Glutamatergic neuron (in vitro differentiated cells): ENCODE data around the gene EXOC4. TPM values are rescaled to one million over a fixed set of nuclear protein-coding genes. Genes with fewer than 3 reads are reported as not detected.

Experiments
- DNase-seq: peaks from one replicate; pipeline ENCODE4 v3.0.0; 2022
- H3K27ac Mint-ChIP-seq: one replicate; pipeline ENCODE4 v1.8.0; 2020; ENCODE audit warnings: mild to moderate bottlenecking, mixed read lengths, inconsistent platforms; ENCODE audit not compliant: unreplicated experiment
- H3K27me3 Mint-ChIP-seq: one replicate; pipeline ENCODE4 v1.8.0; 2020; ENCODE audit warnings: mild to moderate bottlenecking, moderate library complexity, mixed read lengths, inconsistent platforms; ENCODE audit not compliant: unreplicated experiment
- H3K36me3 Mint-ChIP-seq: one replicate; pipeline ENCODE4 v1.8.0; 2020; ENCODE audit warnings: mild to moderate bottlenecking, mixed read lengths, inconsistent platforms; ENCODE audit not compliant: unreplicated experiment
- H3K4me1 Mint-ChIP-seq: one replicate; pipeline ENCODE4 v1.8.0; 2020; ENCODE audit warnings: mild to moderate bottlenecking, low read depth, mixed read lengths, inconsistent platforms; ENCODE audit not compliant: unreplicated experiment
- H3K4me3 Mint-ChIP-seq: one replicate; pipeline ENCODE4 v1.8.0; 2020; ENCODE audit warnings: mild to moderate bottlenecking, mixed read lengths, inconsistent platforms; ENCODE audit not compliant: unreplicated experiment
- H3K9me3 Mint-ChIP-seq: one replicate; pipeline ENCODE4 v1.8.0; 2020; ENCODE audit warnings: mild to moderate bottlenecking, moderate library complexity, mixed read lengths, inconsistent platforms; ENCODE audit not compliant: unreplicated experiment
- total RNA-seq: library from RNA; stranded (reverse); fragmentation: NEBNext Ultra II Directional; extraction: Animal tissue kit (Norgen Biotek cat#: 25700); gene quantifications from one replicate; pipeline ENCODE4 v1.2.1, GENCODE V29; 2021; ENCODE audit not compliant: unreplicated experiment
- TF ChIP-seq, protein P1 (sequence below): fragments of 200-600 bp; sonication (generic); IDR thresholded peaks from one replicate; pipeline ENCODE4 v1.5.0; 2021; ENCODE audit not compliant: partially characterized antibody, unreplicated experiment

EXOC4 gene
- total RNA-seq, 1 donor from 2014 or later, result 73.8 TPM

DNA sequence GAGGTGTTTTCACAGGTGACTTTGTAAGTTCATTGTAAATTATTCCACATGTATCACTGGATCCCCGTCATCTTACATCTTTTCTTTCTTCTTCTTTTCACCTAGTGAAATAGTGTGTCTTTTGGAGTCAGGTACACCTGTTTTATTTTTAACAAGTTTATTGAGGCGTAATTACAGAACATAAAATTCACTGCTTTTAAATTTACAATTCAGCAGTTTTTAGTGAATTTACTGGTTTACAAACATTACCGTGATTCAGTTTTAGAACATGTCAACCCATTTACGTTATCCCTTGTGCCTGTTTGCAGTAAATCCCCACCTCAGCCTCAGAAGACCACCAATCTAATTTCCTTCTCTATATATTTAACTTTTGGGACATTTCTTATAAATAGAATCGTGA is 256.9 kb downstream of the EXOC4 start:
- TF ChIP-seq, protein P1, sequence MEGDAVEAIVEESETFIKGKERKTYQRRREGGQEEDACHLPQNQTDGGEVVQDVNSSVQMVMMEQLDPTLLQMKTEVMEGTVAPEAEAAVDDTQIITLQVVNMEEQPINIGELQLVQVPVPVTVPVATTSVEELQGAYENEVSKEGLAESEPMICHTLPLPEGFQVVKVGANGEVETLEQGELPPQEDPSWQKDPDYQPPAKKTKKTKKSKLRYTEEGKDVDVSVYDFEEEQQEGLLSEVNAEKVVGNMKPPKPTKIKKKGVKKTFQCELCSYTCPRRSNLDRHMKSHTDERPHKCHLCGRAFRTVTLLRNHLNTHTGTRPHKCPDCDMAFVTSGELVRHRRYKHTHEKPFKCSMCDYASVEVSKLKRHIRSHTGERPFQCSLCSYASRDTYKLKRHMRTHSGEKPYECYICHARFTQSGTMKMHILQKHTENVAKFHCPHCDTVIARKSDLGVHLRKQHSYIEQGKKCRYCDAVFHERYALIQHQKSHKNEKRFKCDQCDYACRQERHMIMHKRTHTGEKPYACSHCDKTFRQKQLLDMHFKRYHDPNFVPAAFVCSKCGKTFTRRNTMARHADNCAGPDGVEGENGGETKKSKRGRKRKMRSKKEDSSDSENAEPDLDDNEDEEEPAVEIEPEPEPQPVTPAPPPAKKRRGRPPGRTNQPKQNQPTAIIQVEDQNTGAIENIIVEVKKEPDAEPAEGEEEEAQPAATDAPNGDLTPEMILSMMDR, result no peak
- Mint-ChIP-seq H3K27ac (no peak overlapping the region), H3K27me3 (peaks cover 1% of the 10 kb centered on the region), H3K36me3 (no peaks in the 10 kb centered on the region), H3K4me1 (no peaks in the 10 kb centered on the region), H3K9me3 (no peaks in the 10 kb centered on the region), H3K4me3 (no peak overlapping the region)
- no peak for DNase-seq

DNA sequence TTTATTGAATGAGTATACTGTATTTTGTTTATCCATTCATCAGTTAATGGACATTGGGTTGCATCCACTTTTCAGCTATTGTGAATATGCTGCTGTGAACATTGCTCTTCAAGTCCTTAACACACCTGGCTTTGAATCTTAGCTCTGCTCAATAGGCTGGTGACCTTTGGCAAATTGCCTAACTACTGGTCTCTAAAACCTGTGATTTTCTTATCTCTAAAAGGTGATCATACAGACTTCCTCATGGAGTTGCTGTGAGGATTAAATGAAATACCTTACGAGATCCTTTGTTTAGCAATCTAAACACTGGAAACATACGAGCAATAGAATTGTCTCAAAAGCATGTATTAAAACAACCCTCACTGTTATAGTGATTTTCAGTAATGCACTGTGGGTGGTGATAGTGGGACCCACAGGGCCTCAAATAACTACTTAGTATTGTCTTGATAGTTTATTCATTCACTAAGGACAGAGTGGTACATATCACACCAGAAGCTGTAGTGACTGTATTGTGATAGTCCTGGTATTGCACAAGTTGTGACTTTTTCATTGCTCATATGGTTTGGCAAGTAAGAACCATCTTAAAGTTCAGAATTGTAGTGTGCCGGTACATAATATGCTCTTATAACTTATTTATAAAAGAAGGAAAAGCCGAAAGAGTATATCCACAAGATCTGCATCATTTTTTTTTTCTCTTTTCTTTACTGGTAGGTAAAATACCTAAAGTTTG is 257.6 kb downstream of the EXOC4 start:
- no peak for DNase-seq
- Mint-ChIP-seq H3K27ac (no peak overlapping the region), H3K36me3 (no peaks in the 10 kb centered on the region), H3K4me1 (no peaks in the 10 kb centered on the region), H3K4me3 (no peak overlapping the region), H3K9me3 (no peaks in the 10 kb centered on the region), H3K27me3 (peaks cover 1% of the 10 kb centered on the region)
- TF ChIP-seq, protein P1, result no peak

DNA sequence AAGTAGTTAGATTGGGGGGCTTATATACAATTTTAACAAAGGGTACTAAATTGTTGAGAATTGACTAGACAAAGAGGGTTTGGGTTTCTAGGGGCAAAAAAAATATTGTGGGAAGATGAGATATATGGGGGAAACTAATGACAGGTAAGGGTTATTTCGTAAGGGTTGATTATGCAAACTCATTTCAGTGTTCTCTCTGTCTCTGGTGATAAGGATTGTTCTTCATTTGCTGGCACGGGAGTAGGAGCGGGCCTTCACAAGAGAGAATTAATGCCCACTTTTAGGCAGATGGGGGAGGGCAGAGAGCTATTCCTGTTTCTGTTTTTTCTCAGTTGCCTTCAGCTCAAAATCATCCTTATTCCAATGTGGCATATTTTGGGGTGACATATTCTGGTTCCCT is 258.4 kb downstream of the EXOC4 start:
- H3K4me3 Mint-ChIP-seq, result no peak overlapping the region
- H3K36me3 Mint-ChIP-seq, result no peaks in the 10 kb centered on the region
- H3K27ac Mint-ChIP-seq, result no peak overlapping the region
- DNase-seq, result no peak
- TF ChIP-seq, protein P1, result no peak
- H3K27me3 Mint-ChIP-seq, result peaks cover 1% of the 10 kb centered on the region
- no peaks in the 10 kb centered on the region for H3K9me3 Mint-ChIP-seq
- H3K4me1 Mint-ChIP-seq, result no peaks in the 10 kb centered on the region

DNA sequence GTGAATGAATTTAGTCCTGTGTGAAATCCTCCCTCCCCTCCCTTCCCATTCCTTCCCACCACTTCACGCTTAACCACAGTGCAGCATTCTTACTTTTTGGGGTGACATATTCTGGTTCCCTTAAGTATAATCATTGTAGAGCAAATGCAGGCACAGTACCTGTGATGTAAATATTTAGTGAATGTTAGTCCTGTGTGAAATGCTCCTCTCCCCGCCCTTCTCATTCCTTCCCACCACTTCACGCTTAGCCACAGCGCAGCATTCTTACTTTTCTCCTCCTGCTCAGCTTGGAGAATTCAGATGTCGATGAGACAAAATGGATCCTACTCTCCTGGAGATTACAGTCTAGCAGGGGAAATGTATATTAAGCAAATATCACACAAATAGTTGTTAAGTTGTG is 258.8 kb downstream of the EXOC4 start:
- Mint-ChIP-seq H3K9me3 (no peaks in the 10 kb centered on the region), H3K27ac (no peak overlapping the region), H3K4me3 (no peak overlapping the region), H3K27me3 (peaks cover 1% of the 10 kb centered on the region), H3K36me3 (no peaks in the 10 kb centered on the region), H3K4me1 (no peaks in the 10 kb centered on the region)
- TF ChIP-seq, protein P1, result no peak
- DNase-seq, result no peak

DNA sequence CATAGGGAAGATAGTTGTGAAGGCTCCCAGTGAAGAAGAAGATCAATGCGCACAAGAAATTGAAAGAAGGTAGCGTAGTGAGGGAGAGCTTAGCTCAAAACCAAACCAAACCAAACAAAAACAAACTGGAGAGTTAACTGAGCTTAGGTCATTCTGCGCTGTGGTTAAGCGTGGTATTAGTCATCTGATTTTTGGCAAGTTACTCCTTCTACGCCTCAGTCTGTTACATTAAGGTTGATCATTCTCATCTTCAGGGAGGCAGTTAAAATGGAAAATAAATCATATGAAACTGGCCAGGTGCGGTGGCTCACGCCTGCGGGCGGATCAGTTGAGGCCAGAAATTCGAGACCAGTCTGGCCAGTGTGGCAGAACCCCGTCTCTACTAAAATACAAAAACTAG is 259.7 kb downstream of the EXOC4 start:
- DNase-seq, result no peak
- Mint-ChIP-seq H3K27ac (no peak overlapping the region), H3K4me1 (no peaks in the 10 kb centered on the region), H3K27me3 (peaks cover 1% of the 10 kb centered on the region), H3K4me3 (no peak overlapping the region), H3K36me3 (no peaks in the 10 kb centered on the region), H3K9me3 (no peaks in the 10 kb centered on the region)
- TF ChIP-seq, protein P1, result no peak
